HepG2 (cell line): ENCODE measurements around the gene WDR76. TPM values are rescaled to one million over a fixed set of nuclear protein-coding genes. Genes with fewer than 3 reads are reported as not detected.

ENCODE experiments used
- CENPX ChIP-seq: sonication (generic); formaldehyde crosslinking; IDR thresholded peaks from 2 replicates; pipeline ENCODE4 v1.9.0; 2021; ENCODE audit warnings: mild to moderate bottlenecking, missing genetic modification reagents, moderate library complexity
- DNMT1 ChIP-seq: sonication (generic); formaldehyde crosslinking; IDR thresholded peaks from 2 replicates; pipeline ENCODE4 v1.5.1; 2020; ENCODE audit warnings: mild to moderate bottlenecking, missing genetic modification reagents
- FOXC1 ChIP-seq: sonication (generic); formaldehyde crosslinking; IDR thresholded peaks from 2 replicates; pipeline ENCODE4 v1.8.0; 2022; ENCODE audit warnings: mild to moderate bottlenecking, missing genetic modification reagents, borderline replicate concordance
- FOXK1 ChIP-seq: sonication (generic); formaldehyde crosslinking; IDR thresholded peaks from 2 replicates; pipeline ENCODE4 v1.4.0; 2020; ENCODE audit warnings: low read depth, missing genetic modification reagents, borderline replicate concordance
- MTA1 ChIP-seq: sonication (generic); formaldehyde crosslinking; IDR thresholded peaks from 2 replicates; pipeline ENCODE4 v1.4.0; 2020; ENCODE audit warnings: missing genetic modification reagents, mild to moderate bottlenecking, borderline replicate concordance
- NFE2 ChIP-seq: sonication (generic); formaldehyde crosslinking; IDR thresholded peaks from 2 replicates; pipeline ENCODE4 v1.4.0; 2020; ENCODE audit warnings: missing genetic modification reagents
- NFKB2 ChIP-seq: sonication (generic); formaldehyde crosslinking; IDR thresholded peaks from 2 replicates; pipeline ENCODE4 v1.4.0; 2020; ENCODE audit warnings: missing genetic modification reagents, borderline replicate concordance
- NKX3-1 ChIP-seq: sonication (generic); formaldehyde crosslinking; IDR thresholded peaks from 2 replicates; pipeline ENCODE4 v1.5.0; 2020; ENCODE audit warnings: missing genetic modification reagents
- POLR2AphosphoS5 ChIP-seq: IDR thresholded peaks from 2 replicates; pipeline ENCODE4 v1.6.1; 2012; ENCODE audit warnings: low read depth, low read length
- ZFAT ChIP-seq: sonication (generic); formaldehyde crosslinking; conservative IDR thresholded peaks from 2 replicates; pipeline ENCODE4 v1.8.1; 2023; ENCODE audit warnings: missing genetic modification reagents, inconsistent platforms
- ZNF605 ChIP-seq: sonication (generic); formaldehyde crosslinking; IDR thresholded peaks from 2 replicates; pipeline ENCODE4 v1.8.0; 2022; ENCODE audit warnings: mild to moderate bottlenecking, missing genetic modification reagents
- ZNF816 ChIP-seq: sonication (generic); formaldehyde crosslinking; IDR thresholded peaks from 2 replicates; pipeline ENCODE4 v1.8.0; 2022; ENCODE audit warnings: missing genetic modification reagents, mild to moderate bottlenecking, borderline replicate concordance
- polyA plus RNA-seq, 8 experiments: library from polyadenylated mRNA; depleted of rRNA in 3 of 8; stranded (reverse) in 7 of 8; unstranded in 1 of 8; fragments of >200 nt; fragmentation: Illumina TruSeq in 4 of 8; extraction: Trizol in 4 of 8; gene quantifications; 2 replicates each; pipeline versions ENCODE4 v1.2.1 to v1.2.3, GENCODE V29; 2011 to 2016; ENCODE audit warnings: low read depth in 4 of 8, missing spikeins in 1 of 8, mixed read lengths in 1 of 8; ENCODE audit not compliant: insufficient read depth in 1 of 8
- total RNA-seq, 5 experiments: library from RNA; depleted of rRNA; stranded (reverse); fragments of >200 nt; fragmentation: Illumina TruSeq; extraction: Trizol; gene quantifications; 2 replicates each; pipeline ENCODE4 v1.2.3, GENCODE V29; 2016; ENCODE audit warnings: low read depth in 1 of 5
- TF ChIP-seq, protein P1 (sequence below), 2 experiments: fragments of 450-650 bp in 1 of 2; sonication (generic) in 1 of 2; formaldehyde crosslinking in 1 of 2; IDR thresholded peaks; 2 replicates each; pipeline versions ENCODE4 v1.6.1 to v1.8.0; 2016 to 2022; ENCODE audit warnings: antibody characterized with exemption in 1 of 2, mild to moderate bottlenecking in 1 of 2, missing genetic modification reagents in 1 of 2
- TF ChIP-seq, protein P2 (sequence below): sonication (generic); formaldehyde crosslinking; conservative IDR thresholded peaks from 2 replicates; pipeline ENCODE4 v1.8.0; 2022; ENCODE audit warnings: missing genetic modification reagents
- TF ChIP-seq, protein P3 (sequence below): IDR thresholded peaks from 2 replicates; pipeline ENCODE4 v1.6.1; 2012; ENCODE audit warnings: low read length, improper control_type of control experiment

WDR76 gene
- total and polyA plus RNA-seq, 2 of the 13 experiments (the other 11 are each of a cell fraction or from before 2014, with no cell fraction given): 1.1 to 9.7 TPM

DNA sequence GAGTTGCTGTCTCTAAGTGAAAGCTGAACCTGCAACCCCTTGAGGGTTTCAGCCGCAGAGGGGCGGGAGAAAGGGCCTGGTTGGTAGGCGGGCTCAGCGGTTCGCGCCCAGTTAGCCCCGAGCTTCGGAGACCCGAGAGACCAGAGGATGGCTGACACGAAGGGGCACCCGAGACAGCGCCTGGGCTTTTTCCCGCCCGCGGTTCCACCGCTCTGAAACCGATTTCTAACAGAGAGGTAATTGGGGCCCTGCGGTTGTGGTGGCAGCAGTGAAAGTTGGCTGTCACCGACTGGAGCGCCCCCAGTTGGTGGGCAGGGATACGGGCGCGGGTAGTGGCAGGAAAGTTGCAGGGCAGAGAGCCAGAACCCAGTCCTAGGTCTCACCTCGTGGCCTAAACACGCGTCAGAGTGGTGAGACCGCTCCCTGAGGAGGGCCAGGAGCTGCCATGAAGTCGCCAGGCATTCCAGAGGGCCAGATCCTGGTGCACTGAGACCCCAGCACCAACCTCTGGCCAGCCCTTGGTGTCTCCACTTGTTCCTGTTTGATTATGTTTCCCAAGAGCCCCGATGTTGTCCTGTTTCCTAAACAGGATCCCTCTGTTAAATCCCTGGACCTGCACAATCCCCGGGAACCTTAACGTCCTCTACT, 49.4 kb upstream of the WDR76 start (continued):
- TF ChIP-seq CENPX (CRISPR knock-in tag) (no peak), DNMT1 (CRISPR knock-in tag) (no peak), NKX3-1 (CRISPR knock-in tag) (0 out of 2 replicates have a peak, but pooled peaks have one; percentile 21), POLR2AphosphoS5 (no peak), MTA1 (CRISPR knock-in tag) (peak; percentile 79), ZNF816 (peak; percentile 81; the same call in 1 of the 2 replicates), FOXK1 (peak; percentile 51; the same call in 1 of the 2 replicates), ZFAT (CRISPR knock-in tag) (no peak), NFKB2 (CRISPR knock-in tag) (peak; percentile 86; the same call in 1 of the 2 replicates), ZNF605 (CRISPR knock-in tag) (peak; percentile 21; the same call in 1 of the 2 replicates), FOXC1 (CRISPR knock-in tag) (peak; percentile 46; the same call in 1 of the 2 replicates), NFE2 (no peak)
- TF ChIP-seq, protein P1, sequence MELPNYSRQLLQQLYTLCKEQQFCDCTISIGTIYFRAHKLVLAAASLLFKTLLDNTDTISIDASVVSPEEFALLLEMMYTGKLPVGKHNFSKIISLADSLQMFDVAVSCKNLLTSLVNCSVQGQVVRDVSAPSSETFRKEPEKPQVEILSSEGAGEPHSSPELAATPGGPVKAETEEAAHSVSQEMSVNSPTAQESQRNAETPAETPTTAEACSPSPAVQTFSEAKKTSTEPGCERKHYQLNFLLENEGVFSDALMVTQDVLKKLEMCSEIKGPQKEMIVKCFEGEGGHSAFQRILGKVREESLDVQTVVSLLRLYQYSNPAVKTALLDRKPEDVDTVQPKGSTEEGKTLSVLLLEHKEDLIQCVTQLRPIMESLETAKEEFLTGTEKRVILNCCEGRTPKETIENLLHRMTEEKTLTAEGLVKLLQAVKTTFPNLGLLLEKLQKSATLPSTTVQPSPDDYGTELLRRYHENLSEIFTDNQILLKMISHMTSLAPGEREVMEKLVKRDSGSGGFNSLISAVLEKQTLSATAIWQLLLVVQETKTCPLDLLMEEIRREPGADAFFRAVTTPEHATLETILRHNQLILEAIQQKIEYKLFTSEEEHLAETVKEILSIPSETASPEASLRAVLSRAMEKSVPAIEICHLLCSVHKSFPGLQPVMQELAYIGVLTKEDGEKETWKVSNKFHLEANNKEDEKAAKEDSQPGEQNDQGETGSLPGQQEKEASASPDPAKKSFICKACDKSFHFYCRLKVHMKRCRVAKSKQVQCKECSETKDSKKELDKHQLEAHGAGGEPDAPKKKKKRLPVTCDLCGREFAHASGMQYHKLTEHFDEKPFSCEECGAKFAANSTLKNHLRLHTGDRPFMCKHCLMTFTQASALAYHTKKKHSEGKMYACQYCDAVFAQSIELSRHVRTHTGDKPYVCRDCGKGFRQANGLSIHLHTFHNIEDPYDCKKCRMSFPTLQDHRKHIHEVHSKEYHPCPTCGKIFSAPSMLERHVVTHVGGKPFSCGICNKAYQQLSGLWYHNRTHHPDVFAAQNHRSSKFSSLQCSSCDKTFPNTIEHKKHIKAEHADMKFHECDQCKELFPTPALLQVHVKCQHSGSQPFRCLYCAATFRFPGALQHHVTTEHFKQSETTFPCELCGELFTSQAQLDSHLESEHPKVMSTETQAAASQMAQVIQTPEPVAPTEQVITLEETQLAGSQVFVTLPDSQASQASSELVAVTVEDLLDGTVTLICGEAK (IDR thresholded peaks at IDR 0.05): no peak
- TF ChIP-seq, protein P1 (CRISPR knock-in tag; IDR thresholded peaks at IDR 0.05): peak; percentile 75; the same call in 1 of the 2 replicates
- TF ChIP-seq, protein P2, sequence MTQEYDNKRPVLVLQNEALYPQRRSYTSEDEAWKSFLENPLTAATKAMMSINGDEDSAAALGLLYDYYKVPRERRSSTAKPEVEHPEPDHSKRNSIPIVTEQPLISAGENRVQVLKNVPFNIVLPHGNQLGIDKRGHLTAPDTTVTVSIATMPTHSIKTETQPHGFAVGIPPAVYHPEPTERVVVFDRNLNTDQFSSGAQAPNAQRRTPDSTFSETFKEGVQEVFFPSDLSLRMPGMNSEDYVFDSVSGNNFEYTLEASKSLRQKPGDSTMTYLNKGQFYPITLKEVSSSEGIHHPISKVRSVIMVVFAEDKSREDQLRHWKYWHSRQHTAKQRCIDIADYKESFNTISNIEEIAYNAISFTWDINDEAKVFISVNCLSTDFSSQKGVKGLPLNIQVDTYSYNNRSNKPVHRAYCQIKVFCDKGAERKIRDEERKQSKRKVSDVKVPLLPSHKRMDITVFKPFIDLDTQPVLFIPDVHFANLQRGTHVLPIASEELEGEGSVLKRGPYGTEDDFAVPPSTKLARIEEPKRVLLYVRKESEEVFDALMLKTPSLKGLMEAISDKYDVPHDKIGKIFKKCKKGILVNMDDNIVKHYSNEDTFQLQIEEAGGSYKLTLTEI: no peak
- TF ChIP-seq, protein P3, sequence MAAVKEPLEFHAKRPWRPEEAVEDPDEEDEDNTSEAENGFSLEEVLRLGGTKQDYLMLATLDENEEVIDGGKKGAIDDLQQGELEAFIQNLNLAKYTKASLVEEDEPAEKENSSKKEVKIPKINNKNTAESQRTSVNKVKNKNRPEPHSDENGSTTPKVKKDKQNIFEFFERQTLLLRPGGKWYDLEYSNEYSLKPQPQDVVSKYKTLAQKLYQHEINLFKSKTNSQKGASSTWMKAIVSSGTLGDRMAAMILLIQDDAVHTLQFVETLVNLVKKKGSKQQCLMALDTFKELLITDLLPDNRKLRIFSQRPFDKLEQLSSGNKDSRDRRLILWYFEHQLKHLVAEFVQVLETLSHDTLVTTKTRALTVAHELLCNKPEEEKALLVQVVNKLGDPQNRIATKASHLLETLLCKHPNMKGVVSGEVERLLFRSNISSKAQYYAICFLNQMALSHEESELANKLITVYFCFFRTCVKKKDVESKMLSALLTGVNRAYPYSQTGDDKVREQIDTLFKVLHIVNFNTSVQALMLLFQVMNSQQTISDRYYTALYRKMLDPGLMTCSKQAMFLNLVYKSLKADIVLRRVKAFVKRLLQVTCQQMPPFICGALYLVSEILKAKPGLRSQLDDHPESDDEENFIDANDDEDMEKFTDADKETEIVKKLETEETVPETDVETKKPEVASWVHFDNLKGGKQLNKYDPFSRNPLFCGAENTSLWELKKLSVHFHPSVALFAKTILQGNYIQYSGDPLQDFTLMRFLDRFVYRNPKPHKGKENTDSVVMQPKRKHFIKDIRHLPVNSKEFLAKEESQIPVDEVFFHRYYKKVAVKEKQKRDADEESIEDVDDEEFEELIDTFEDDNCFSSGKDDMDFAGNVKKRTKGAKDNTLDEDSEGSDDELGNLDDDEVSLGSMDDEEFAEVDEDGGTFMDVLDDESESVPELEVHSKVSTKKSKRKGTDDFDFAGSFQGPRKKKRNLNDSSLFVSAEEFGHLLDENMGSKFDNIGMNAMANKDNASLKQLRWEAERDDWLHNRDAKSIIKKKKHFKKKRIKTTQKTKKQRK: no peak
